Activated naive CD8-positive, alpha-beta T cell treated with anti-CD3 and anti-CD28 coated beads, Interleukin-2, amount 10 ng/mL, durations not matched to agents 7 days and 5 days (primary cell): ENCODE data around the gene LILRA2. TPM values are rescaled to one million over a fixed set of nuclear protein-coding genes. Genes with fewer than 3 reads are reported as not detected.

Source experiments
- ATAC-seq: fragments of 150-1000 bp; cut with Tn5 transposase; one replicate; pipeline ENCODE4 v1.10.0; 2021; ENCODE audit warnings: low read depth, moderate library complexity
- POLR2A ChIA-PET: fragments of 350-600 bp; sonication (Branson Sonifier 250); formaldehyde crosslinking; loops from one replicate; lab custom pipeline; 2021; ENCODE audit warnings: antibody characterized with exemption; lab: Charles Lee
- DNase-seq: peaks from one replicate; pipeline ENCODE4 v3.0.0; 2021
- H3K27ac Mint-ChIP-seq: one replicate; pipeline ENCODE4 v1.8.0; 2022; ENCODE audit warnings: mild to moderate bottlenecking, mixed read lengths
- H3K27me3 Mint-ChIP-seq: one replicate; pipeline ENCODE4 v1.8.0; 2022; ENCODE audit warnings: mild to moderate bottlenecking, moderate library complexity, mixed read lengths
- H3K36me3 Mint-ChIP-seq: one replicate; pipeline ENCODE4 v1.8.0; 2021; ENCODE audit warnings: mild to moderate bottlenecking, mixed read lengths
- H3K4me1 Mint-ChIP-seq: one replicate; pipeline ENCODE4 v1.8.0; 2021; ENCODE audit warnings: mixed read lengths
- H3K4me3 Mint-ChIP-seq: one replicate; pipeline ENCODE4 v1.8.0; 2022; ENCODE audit warnings: mild to moderate bottlenecking, moderate library complexity, mixed read lengths
- H3K9me3 Mint-ChIP-seq: one replicate; pipeline ENCODE4 v1.8.0; 2021; ENCODE audit warnings: mixed read lengths
- total RNA-seq, 2 experiments: library from RNA; stranded (reverse); gene quantifications; one replicate each; pipeline ENCODE4 v1.2.3, GENCODE V29; 2021

Gene LILRA2
- total RNA-seq, result under 1 TPM in 1 of 2 experiments, not detected in 1; 0.65 TPM

DNA sequence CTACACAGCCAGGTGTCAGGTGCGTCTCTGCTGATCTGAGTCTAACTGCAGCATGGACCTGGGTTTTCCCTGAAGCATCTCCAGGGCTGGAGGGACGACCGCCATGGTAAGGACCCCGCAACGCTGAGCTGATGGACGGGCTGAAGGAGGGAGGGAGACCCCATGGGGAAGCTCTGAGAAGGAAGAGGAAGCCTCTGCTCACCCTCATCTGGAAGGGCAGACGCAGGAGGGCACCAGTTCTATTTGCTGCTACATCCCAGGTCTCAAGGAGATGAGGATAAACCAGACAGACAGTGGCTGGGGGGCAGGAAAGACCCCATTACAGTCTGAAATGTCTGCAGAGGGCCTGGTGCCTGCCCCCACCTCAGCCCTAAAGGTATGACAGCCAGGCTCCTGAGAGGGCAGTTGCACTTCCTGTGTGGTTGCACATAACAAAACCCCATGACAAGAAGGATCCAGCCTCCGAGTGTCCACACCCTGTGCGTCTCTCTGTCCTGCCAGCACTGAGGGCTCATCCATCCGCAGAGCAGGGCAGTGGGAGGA is at the start of gene LILRA2:
Gene LILRA2, plus strand, starts transcription at position 461 of the 543 bp plus-strand sequence. CDS start 89 bp downstream, outside the sequence.
- Mint-ChIP-seq H3K27me3 (peaks cover 25% of the 10 kb centered on the region), H3K4me1 (peaks cover 11% of the 10 kb centered on the region), H3K27ac (peak within 1 kb of the TSS; percentile 49), H3K4me3 (no peak within 1 kb of the TSS), H3K9me3 (no peaks in the 10 kb centered on the region), H3K36me3 (no peaks in the 10 kb centered on the region)
- DNase-seq, result no peak
- POLR2A ChIA-PET, result no interaction called here
- no peak for ATAC-seq

DNA sequence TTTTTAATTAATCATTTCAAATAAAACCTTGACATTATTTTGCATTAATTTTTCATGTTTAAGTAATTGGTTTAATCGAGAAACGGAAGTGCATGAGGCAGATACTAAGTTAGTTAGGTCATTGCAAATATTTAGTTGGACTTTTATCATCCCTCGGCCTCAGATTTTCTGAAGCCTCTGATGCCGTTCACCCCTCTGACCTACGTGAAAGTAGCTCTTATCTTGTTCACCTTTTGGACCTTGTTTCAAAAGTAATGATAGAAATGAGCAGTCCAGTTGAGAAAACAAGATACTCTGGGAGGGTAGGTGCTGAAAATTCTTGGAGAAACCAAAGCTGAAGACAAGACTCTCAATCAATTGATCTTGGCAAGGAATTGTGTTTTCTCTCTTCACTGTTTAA is 48.0 kb upstream of the LILRA2 start:
- DNase-seq (no peak), ATAC-seq (no peak)
- Mint-ChIP-seq H3K36me3 (no peaks in the 10 kb centered on the region), H3K4me1 (peaks cover 40% of the 10 kb centered on the region), H3K27me3 (peaks cover 16% of the 10 kb centered on the region), H3K27ac (no peak overlapping the region), H3K4me3 (no peak overlapping the region), H3K9me3 (peaks cover 4% of the 10 kb centered on the region)
- POLR2A ChIA-PET, result no interaction called here

GRCh38 chr19:54526972-54527371 is 46.6 kb upstream of the LILRA2 start:
- no peak overlapping the region for H3K4me3 Mint-ChIP-seq
- H3K27ac Mint-ChIP-seq, result no peak overlapping the region
- H3K27me3 Mint-ChIP-seq, result peaks cover 23% of the 10 kb centered on the region
- ATAC-seq (no peak), DNase-seq (no peak)
- peaks cover 4% of the 10 kb centered on the region for H3K9me3 Mint-ChIP-seq
- no peaks in the 10 kb centered on the region for H3K36me3 Mint-ChIP-seq
- POLR2A ChIA-PET, result no interaction called here
- H3K4me1 Mint-ChIP-seq, result peaks cover 28% of the 10 kb centered on the region

DNA sequence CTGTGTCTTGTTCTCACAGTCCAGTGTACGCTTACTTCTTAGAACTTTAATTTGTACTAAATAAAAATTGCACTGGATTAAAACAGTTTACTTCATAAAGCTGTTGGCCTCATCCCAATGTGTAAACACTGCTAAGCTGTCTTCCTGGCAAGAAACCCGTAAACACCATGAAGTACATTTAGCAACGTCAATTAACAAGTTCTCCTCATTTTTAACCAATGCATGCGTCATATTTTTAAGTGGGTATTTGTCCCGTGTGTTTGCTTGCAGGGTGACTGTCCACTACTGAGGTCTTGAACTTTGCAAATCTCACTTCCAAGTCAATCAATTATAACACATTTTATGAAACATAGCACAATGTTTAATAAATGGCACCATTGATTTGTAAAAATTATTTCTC is 42.7 kb upstream of the LILRA2 start:
- no peak for DNase-seq
- H3K27ac Mint-ChIP-seq, result no peak overlapping the region
- ATAC-seq, result no peak
- H3K36me3 Mint-ChIP-seq, result no peaks in the 10 kb centered on the region
- POLR2A ChIA-PET, result interaction anchor here (2.0 kb wide), 1 partner anchor 13 kb away, joined by 6 read pairs; no protein-coding TSS in a partner anchor
- H3K4me3 Mint-ChIP-seq, result no peak overlapping the region
- H3K4me1 Mint-ChIP-seq, result peaks cover 22% of the 10 kb centered on the region
- H3K9me3 Mint-ChIP-seq, result peaks cover 3% of the 10 kb centered on the region
- peaks cover 44% of the 10 kb centered on the region for H3K27me3 Mint-ChIP-seq

DNA sequence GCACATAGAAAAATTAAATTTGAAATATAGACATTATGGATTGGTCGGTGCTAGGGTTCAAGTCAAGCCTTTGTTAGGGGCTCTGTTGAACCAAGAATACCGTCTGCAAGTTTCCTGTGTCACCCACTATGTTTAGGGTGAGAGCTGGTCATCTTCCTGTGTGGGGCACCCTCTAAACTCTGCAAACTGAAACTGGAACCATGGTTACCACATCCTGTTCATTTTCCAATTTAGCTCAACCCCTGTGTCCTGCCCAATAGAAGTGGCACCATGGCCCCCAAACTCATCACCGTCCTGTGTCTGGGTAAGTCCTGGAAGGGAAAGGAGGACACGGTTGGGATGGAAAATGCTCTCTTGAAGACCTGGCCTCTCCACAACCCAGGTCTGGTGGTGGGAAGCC is 41.1 kb upstream of the LILRA2 start:
- Mint-ChIP-seq H3K9me3 (peaks cover 3% of the 10 kb centered on the region), H3K27ac (peak overlapping the region; percentile 76), H3K36me3 (no peaks in the 10 kb centered on the region), H3K4me3 (peak overlapping the region; percentile 60), H3K4me1 (peaks cover 25% of the 10 kb centered on the region), H3K27me3 (peaks cover 55% of the 10 kb centered on the region)
- no peak for DNase-seq
- ATAC-seq, result peak; percentile 93
- POLR2A ChIA-PET, result interaction anchor here (0.6 to 2.0 kb wide), 3 partner anchors 9 to 584 kb away, joined by 3 to 6 read pairs (median 3); no protein-coding TSS in a partner anchor

DNA sequence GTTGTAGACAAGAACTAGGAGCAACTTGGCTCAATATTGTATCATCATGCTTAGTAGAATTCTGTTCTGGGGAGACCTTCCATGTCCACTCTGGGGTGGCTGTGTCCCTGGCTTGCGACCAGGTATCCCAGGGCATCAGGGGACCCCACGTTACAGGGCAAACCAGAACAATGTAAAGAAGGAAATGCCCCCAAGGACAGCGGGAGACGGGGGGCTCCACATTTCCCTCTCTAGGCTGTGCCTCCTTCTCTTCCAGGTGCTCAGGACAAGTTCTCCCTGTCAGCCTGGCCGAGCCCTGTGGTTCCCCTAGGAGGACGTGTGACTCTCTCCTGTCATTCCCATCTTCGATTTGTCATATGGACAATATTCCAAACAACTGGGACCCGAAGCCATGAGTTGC is 40.1 kb upstream of the LILRA2 start:
- Mint-ChIP-seq H3K4me1 (peaks cover 25% of the 10 kb centered on the region), H3K4me3 (peak overlapping the region; percentile 60), H3K9me3 (no peaks in the 10 kb centered on the region), H3K27ac (no peak overlapping the region), H3K27me3 (peaks cover 55% of the 10 kb centered on the region), H3K36me3 (peaks cover under 1% of the 10 kb centered on the region)
- ATAC-seq, result no peak
- no peak for DNase-seq
- POLR2A ChIA-PET, result no interaction called here

GRCh38 chr19:54534156-54534555 is 39.4 kb upstream of the LILRA2 start:
- ATAC-seq, result no peak
- peaks cover 2% of the 10 kb centered on the region for H3K36me3 Mint-ChIP-seq
- H3K4me3 Mint-ChIP-seq, result no peak overlapping the region
- H3K27ac Mint-ChIP-seq, result no peak overlapping the region
- no peak for DNase-seq
- POLR2A ChIA-PET, result no interaction called here
- H3K4me1 Mint-ChIP-seq, result peaks cover 21% of the 10 kb centered on the region
- H3K9me3 Mint-ChIP-seq, result peaks cover 2% of the 10 kb centered on the region
- peaks cover 55% of the 10 kb centered on the region for H3K27me3 Mint-ChIP-seq

- POLR2A ChIA-PET, result no interaction called here
Measured at GRCh38 chr19:54535601-54536000, 38.0 kb upstream of the LILRA2 start.

DNA sequence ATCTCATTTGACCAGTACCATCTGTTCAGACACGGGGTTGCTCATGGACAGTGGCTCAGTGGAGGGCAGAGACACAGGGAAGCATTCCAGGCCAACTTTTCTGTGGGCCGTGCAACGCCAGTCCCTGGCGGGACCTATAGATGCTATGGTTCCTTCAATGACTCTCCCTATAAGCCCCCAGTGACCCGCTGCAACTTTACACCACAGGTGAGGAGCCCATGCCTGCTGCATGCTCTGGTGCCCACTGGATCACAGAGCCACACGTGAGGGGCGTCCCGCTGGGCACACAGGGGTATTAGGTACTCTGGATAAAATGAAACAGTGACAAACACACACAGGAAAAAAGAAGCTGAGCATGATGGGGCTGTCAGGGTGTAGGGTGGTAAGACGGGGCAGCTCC is 36.6 kb upstream of the LILRA2 start:
- POLR2A ChIA-PET, result interaction anchor here (0.7 kb wide), 1 partner anchor 436 kb away, joined by 5 read pairs; no protein-coding TSS in a partner anchor
- no peak overlapping the region for H3K27ac Mint-ChIP-seq
- H3K4me1 Mint-ChIP-seq, result peaks cover 23% of the 10 kb centered on the region
- ATAC-seq (no peak), DNase-seq (no peak)
- peaks cover 37% of the 10 kb centered on the region for H3K27me3 Mint-ChIP-seq
- H3K9me3 Mint-ChIP-seq, result peaks cover 2% of the 10 kb centered on the region
- H3K36me3 Mint-ChIP-seq, result peaks cover 5% of the 10 kb centered on the region
- no peak overlapping the region for H3K4me3 Mint-ChIP-seq

More at GRCh38 chr19:54535601-54536000, 38.0 kb upstream of the LILRA2 start:
- ATAC-seq (no peak), DNase-seq (no peak)
- H3K4me1 Mint-ChIP-seq, result peaks cover 18% of the 10 kb centered on the region
- peaks cover 2% of the 10 kb centered on the region for H3K9me3 Mint-ChIP-seq
- H3K27ac Mint-ChIP-seq, result no peak overlapping the region
- H3K4me3 Mint-ChIP-seq, result no peak overlapping the region
- peaks cover 44% of the 10 kb centered on the region for H3K27me3 Mint-ChIP-seq
- H3K36me3 Mint-ChIP-seq, result peaks cover 2% of the 10 kb centered on the region

- H3K27me3 Mint-ChIP-seq, result peaks cover 4% of the 10 kb centered on the region
- peak; percentile 50 for ATAC-seq
Measured at GRCh38 chr19:54541712-54542111, 31.9 kb upstream of the LILRA2 start.

GRCh38 chr19:54548806-54549205 is 24.8 kb upstream of the LILRA2 start:
- no peak overlapping the region for H3K27ac Mint-ChIP-seq

More at GRCh38 chr19:54541712-54542111, 31.9 kb upstream of the LILRA2 start:
- Mint-ChIP-seq H3K4me1 (peaks cover 11% of the 10 kb centered on the region), H3K9me3 (peaks cover 3% of the 10 kb centered on the region), H3K36me3 (peaks cover 11% of the 10 kb centered on the region), H3K4me3 (no peak overlapping the region), H3K27ac (peak overlapping the region; percentile 54)
- POLR2A ChIA-PET, result no interaction called here
- no peak for DNase-seq

DNA sequence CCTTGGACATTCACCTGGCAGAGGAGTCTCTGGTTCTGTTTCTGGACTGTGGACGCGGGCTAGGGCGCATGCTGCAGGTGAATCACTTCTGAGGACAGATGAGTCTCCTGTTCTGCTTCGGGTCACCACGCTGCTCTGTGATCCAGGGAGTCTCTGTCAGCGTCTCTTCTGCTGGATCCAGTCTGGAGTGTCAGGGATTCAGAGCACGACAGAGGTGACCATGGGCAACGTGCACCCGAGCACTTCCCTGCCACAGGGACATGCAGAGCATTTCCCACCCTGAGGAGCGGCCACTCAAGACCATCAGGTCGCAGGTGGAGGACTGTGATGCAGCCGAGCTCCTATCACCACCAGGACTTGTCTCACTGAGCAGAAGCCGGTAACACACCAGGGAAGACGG is 24.4 kb upstream of the LILRA2 start:
- ATAC-seq (no peak), DNase-seq (no peak)
- POLR2A ChIA-PET, result no interaction called here
- H3K27ac Mint-ChIP-seq, result no peak overlapping the region
- H3K9me3 Mint-ChIP-seq, result peaks cover 4% of the 10 kb centered on the region
- H3K4me1 Mint-ChIP-seq, result peaks cover 7% of the 10 kb centered on the region
- H3K36me3 Mint-ChIP-seq, result no peaks in the 10 kb centered on the region
- peaks cover 4% of the 10 kb centered on the region for H3K27me3 Mint-ChIP-seq
- no peak overlapping the region for H3K4me3 Mint-ChIP-seq

More at GRCh38 chr19:54548806-54549205, 24.8 kb upstream of the LILRA2 start:
- POLR2A ChIA-PET, result no interaction called here
- no peaks in the 10 kb centered on the region for H3K36me3 Mint-ChIP-seq
- H3K4me1 Mint-ChIP-seq, result peaks cover 7% of the 10 kb centered on the region
- peaks cover 4% of the 10 kb centered on the region for H3K9me3 Mint-ChIP-seq
- peaks cover 4% of the 10 kb centered on the region for H3K27me3 Mint-ChIP-seq
- H3K4me3 Mint-ChIP-seq, result no peak overlapping the region
- DNase-seq (no peak), ATAC-seq (no peak)

GRCh38 chr19:54551293-54551692 is 22.3 kb upstream of the LILRA2 start:
- POLR2A ChIA-PET, result no interaction called here
- peaks cover 13% of the 10 kb centered on the region for H3K27me3 Mint-ChIP-seq
- peak; percentile 33 for ATAC-seq

More at GRCh38 chr19:54551293-54551692, 22.3 kb upstream of the LILRA2 start:
- Mint-ChIP-seq H3K36me3 (no peaks in the 10 kb centered on the region), H3K4me1 (peaks cover 7% of the 10 kb centered on the region), H3K27ac (no peak overlapping the region), H3K9me3 (peaks cover 4% of the 10 kb centered on the region), H3K4me3 (no peak overlapping the region)
- no peak for DNase-seq
